ENCODE results near the gene PKDREJ.
"Not testable (repeated sequence)": the region's sequence is repeated elsewhere in the genome, so short reads cannot be mapped to it uniquely, and the experiment has no call there.

Gene PKDREJ, protein sequence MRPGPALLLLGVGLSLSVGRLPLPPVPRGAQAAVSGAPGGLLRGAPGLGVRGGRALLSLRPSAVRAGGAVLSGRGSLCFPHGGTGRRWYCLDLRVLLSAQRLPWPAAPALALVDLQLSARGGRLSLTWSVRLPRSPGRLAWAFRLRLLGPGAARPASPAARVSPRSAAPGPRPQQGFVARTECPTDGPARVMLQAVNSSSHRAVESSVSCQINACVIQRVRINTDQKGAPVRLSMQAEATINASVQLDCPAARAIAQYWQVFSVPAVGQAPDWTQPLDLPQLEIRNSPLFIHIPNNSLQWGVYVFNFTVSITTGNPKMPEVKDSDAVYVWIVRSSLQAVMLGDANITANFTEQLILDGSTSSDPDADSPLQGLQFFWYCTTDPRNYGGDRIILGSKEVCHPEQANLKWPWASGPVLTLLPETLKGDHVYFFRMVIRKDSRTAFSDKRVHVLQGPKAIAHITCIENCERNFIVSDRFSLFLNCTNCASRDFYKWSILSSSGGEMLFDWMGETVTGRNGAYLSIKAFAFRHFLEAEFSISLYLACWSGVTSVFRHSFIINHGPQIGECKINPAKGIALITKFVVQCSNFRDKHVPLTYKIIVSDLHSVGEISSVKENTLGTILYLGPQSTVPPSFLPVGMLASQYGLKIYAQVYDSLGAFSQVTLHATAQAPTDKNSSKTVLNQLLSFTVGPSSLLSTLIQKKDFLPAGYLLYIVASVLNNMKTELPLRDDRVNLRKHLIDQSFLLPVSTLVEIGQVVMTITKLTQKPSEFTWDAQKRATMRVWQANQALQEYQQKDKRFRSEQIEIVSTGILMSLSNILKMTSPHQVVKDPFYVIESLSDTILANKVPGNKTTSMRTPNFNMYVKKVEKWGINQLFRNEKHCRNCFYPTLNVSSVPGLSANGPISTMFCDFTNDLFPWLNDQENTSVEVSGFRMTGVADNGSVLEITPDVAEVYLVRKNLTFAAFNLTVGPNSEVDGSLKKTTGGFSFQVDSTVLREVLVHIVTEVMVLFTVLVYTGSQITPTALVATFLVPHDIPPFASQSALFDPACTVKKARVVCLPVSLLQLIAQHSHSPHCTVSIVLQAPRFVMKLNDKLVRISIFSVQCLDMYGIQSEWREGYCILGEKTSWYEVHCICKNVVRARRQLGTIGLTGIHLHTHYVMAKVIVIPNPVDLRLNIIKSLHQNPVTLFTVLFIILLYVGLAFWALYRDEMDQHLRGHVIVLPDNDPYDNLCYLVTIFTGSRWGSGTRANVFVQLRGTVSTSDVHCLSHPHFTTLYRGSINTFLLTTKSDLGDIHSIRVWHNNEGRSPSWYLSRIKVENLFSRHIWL (N-terminal part only)

DNA sequence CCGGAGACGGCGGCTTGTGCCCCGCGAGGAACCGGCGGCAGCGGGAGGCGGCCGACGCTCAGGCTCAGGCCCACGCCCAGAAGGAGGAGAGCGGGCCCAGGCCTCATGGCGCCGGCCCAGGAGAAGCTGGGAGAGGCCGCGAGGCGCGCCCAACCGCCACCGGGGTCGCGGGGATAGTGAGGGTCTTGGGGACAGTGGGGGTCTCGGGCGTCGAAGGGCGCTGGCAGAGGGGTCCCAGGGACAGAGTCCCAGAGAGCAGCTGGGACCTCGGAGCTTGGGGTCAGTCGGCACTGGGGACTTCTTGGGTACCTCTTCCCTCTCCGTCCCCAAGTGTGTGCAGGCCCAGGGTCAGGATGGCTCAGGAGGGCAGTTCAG, at the start of gene PKDREJ:
PKDREJ (minus strand) TSS at position 128 of the 375 bp plus-strand sequence; CDS start at position 107, 21 bp downstream.
- no peak for DNase-seq

DNA sequence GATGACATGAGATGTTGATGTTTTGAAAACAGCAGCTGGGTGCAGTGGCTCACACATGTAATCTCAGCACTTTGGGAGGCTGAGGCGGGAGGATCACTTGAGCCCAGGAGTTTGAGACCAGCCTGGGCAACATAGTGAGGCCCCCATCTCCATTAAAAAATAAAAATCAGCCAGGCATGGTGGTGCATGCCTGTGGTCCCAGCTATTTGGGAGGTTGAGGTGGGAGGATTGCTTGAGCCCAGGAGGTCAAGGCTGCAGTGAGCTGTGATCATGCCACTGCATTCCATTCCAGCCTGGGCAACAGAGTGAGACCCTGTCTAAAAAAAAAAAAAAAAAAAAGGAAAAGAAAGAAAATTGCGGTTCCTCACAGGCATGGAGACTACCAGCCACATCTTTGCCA, 49.7 kb upstream of the PKDREJ start:
- DNase-seq = not testable (repeated sequence)

GRCh38 chr22:46312056-46312455, 48.9 kb upstream of the PKDREJ start:
- DNase-seq = no peak

DNA sequence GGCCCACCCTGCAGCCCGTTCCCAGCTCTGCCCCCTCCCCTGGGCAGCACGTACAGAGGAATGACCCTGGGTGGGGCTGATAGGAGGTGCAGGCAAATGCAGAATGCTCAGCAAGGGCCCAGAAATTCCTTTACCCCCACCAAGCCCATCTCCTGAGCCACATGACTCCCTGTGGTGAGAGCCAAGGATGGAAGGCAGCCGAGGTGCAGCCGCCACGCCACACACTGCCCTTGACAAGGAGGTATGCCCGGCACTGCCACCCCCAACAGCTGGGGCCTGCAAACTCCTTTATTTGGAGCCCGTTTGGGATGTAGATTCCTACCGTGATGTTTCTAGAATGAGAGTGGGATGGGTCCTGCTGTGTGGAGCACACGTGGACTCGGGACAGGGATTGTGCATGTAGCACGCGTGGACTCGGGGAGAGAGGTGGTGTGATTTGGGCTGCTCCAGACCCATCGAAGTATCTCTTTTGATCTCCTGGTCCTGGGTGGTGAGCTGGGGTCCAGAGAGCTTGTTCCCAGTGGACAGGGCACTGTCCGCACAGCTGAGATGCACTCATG, 46.5 kb upstream of the PKDREJ start:
- DNase-seq = no peak

DNA sequence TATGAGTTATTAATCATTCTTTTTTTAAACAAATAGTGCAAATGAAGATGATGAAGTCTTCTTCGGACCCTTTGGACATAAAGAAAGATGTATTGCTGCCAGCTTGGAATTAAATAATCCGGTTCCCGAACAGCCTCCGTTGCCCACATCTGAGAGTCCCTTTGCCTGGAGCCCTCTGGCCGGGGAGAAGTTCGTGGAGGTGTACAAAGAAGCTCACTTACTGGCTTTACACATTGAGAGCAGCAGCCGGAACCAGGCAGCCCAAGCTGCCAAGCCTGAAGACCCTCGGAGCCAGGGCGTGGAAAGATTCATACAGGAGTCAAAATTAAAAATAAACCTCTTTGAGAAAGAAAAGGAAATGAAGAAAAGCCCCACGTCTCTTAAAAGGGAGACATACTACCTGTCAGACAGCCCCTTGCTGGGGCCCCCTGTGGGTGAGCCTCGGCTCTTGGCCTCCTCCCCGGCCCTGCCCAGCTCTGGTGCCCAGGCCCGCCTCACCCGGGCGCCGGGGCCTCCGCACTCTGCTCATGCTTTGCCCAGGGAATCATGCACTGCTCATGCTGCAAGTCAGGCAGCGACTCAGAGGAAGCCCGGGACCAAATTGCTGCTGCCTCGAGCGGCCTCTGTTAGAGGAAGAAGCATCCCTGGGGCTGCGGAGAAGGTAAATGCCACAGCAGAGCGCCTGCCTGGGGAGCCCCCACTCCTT, 45.3 kb upstream of the PKDREJ start:
- DNase-seq = no peak

- no peak for DNase-seq
Observed at GRCh38 chr22:46303347-46303965, 40.3 kb upstream of the PKDREJ start.

DNA sequence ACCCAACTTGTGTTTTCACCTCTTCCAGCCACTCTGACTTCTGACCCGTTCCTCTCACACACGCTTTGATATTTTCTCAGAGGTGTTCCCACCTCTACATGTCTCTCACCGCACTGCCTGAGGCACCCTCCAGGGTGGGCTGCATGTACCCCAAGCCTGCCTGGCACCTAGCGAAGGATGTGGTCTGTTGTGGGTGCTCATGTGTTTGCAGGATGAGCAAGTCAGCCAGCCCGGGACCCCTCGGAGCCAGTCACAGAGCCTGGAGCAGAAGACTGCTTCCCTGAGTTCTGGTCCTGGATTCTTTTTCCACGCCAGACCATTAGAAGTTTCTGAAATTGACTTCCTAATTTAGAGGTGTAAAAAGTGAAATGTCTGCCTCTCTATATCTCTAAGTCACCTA, 37.3 kb upstream of the PKDREJ start:
- no peak for DNase-seq

GRCh38 chr22:46299101-46299500, 36.0 kb upstream of the PKDREJ start:
- DNase-seq = no peak

- peak; percentile 57 for DNase-seq
Observed at GRCh38 chr22:46297151-46297812, 34.1 kb upstream of the PKDREJ start.

GRCh38 chr22:46296257-46297150, 33.4 kb upstream of the PKDREJ start, which contains the start of gene GTSE1:
Gene GTSE1, plus strand, starts transcription at chr22:46296870. Its CDS starts 531 bp downstream, at chr22:46297401.
- peak; percentile 99 for DNase-seq

DNA sequence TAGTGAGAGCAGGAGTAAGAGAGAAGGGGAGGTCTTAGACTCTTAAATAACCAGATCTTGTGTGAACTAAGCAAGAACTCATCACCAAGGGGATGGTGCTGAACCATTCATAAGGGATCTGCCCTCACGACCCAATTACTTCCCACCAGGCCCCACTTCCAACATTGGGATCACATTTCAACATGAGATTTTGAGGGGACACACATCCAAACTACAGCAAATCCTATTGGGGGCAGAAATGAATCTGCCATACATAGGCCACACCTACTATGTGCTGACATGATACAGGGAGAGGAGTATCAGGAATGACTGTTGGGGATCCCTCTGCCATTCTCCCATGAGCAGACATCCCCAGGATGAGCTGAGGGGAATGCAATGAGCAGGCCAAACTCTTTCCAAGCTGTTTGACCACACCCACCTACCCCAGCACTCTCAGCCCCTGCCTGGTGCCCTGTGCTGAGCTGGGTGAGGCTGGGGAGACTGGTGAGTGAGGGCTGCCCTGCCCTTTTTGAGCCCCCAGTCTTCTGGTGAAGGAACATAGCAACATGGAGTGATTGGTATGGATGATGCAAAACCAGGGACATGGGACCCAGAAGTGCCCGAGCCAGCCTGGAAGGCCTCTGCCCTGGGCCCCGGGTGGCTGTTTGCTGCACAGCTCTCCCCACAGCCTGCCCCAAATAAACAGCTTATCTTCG, 32.3 kb upstream of the PKDREJ start:
- no peak for DNase-seq

GRCh38 chr22:46294784-46295183, 31.6 kb upstream of the PKDREJ start:
- DNase-seq = no peak

GRCh38 chr22:46293577-46294260, 30.6 kb upstream of the PKDREJ start:
- peak; percentile 82 for DNase-seq

- no peak for DNase-seq
Observed at GRCh38 chr22:46292732-46293131, 29.6 kb upstream of the PKDREJ start.

GRCh38 chr22:46292173-46292572, 29.0 kb upstream of the PKDREJ start:
- no peak for DNase-seq

DNA sequence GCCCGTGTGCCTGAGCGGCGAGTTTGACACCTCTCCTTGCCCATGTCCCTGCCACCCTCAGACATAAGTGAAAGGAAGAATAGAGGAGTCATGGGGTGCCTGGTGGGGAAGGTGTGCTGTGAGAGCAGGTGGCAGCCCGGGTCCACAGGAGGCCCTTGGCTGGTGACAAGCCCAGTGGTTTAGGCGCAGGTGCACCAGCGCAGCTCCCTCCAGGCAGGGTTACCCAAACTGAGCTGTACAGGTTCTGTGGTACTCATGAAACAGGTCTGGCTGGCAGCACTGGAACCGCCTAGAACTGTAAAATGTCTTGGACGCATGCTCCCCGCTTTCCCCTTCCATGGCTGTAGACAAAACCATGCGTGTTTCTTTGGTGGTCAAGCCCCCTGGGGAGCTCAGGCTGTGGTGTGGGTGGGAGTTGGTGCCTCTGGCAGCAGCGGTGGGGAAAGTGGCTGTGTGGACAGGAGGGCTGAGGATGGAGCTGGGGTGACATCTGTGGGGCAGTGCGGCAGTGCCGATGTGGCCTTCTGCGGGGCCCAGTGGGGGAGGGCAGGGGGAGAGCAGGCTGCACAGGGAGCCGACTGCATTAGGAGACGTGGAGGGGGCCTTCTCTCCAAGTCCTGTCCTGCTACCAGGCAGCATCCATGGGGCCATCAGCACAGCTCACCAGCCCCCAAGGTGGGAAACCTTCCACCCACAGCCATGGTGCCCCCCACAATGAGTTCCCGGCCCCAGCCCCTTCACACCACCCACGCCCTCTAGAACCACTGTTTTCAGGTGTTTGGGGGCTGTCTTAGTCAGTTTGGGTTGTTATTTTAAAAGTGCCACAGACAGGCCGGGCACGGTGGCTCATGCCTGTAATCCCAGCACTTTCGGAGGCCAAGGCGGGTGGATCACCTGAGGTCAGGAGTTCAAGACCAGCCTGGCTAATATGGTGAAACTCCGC, 28.0 kb upstream of the PKDREJ start:
- DNase-seq = no peak
